ENCODE results near the gene RPS16.

RPS16 gene

DNA sequence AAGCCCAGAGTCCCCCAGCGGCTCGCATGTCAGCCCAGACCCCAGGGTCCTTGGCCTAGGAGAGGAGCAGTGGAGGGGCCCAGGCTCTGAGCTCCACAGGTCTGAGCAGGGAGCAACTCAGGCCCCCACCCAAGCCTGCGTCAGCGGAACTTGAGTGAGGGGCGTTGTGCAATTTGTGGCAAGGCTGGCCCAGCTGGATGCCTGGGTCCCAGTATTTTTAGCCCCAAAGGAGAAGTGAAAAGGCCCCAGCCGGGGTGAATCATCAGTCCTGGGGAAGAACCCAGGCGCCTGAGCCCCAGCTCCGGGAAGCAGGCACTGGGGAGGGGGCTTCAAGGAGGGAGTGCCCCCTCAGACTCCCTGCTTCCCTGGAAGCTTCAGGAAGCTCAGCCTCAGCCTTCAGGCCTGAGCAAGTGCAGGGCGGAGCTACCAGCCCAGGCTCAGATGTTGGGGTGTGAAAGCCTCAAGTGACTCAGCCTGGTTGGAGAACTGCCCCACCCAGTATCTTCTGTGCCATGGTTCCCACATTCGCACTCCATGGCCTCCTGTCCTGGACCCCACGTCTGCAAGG, 37.4 kb downstream of the RPS16 start:
- no peak overlapping the region for H3K4me3 ChIP-seq (ENCODE audit: low read depth, low read length)
- no peak for TF ChIP-seq CTCF (IDR thresholded peaks at IDR 0.05; ENCODE audit: borderline replicate concordance, insufficient read depth, low read depth, low read length)

GRCh38 chr19:39397360-39398296, 38.1 kb downstream of the RPS16 start:
- no peak overlapping the region for H3K4me3 ChIP-seq (ENCODE audit: low read depth, low read length)
- TF ChIP-seq CTCF (IDR thresholded peaks at IDR 0.05; ENCODE audit: borderline replicate concordance, insufficient read depth, low read depth, low read length): peak; percentile 100

DNA sequence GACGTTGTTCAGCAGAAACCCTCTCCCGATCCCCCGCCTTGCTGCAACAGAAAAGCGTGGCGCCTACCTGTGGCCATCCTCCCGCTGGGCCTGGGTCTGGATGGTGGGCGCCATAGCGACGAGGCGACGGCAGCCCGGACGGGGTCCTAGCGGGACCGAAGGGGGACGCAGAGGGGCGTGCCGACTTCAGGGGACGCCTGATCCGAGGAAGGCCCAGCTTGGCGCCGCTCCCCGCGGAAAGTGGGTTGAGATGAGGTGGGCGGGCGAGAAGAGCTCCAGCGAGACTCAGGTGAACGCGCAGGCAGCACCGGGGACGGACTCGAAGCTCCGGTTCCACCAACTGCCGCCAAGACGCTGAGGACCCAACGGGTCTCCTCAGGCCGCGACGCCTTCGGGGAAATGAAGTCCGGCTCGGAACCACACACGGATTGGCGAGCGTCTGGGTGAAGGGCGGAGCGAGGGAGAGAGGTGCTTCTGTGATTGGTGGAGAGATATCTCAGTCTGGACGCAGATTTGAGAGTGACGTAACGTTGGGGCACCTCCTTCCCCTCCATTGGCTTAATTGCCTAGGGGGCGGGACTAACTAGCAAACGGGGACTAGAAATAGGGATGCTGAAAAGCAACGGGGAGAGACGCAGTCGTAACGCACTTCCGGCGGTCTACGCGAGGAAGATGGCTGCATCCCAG, 44.9 kb downstream of the RPS16 start, which contains the start of the genes MED29 and PAF1:
Gene MED29 (plus strand): TSS at position 628 of the 687 bp plus-strand sequence. CDS start 45 bp downstream, at position 673.
Gene PAF1 (minus strand): TSS at position 356 of the 687 bp plus-strand sequence. CDS start 242 bp downstream, at position 114.
- H3K4me3 ChIP-seq (ENCODE audit: low read depth, low read length): peak within 1 kb of the TSS; percentile 96
- TF ChIP-seq CTCF (IDR thresholded peaks at IDR 0.05; ENCODE audit: borderline replicate concordance, insufficient read depth, low read depth, low read length): no peak

DNA sequence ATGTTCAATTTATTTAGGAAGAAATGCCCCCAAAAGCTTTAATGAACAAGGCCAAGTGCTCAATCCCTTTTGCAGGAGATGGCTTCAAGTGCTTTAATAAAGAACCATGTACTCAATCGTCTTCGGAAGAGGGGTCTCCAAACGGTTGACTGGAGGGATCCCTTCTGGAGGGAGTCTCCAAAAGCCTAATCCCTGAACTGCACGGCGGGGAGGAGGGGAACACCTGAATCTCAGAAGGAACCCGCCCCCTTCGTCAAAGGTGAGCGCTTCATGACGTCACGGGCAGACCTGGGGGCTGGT, 45.3 kb downstream of the RPS16 start:
- TF ChIP-seq CTCF (IDR thresholded peaks at IDR 0.05; ENCODE audit: borderline replicate concordance, insufficient read depth, low read depth, low read length): no peak
- peak overlapping the region; percentile 85 for H3K4me3 ChIP-seq (ENCODE audit: low read depth, low read length)

DNA sequence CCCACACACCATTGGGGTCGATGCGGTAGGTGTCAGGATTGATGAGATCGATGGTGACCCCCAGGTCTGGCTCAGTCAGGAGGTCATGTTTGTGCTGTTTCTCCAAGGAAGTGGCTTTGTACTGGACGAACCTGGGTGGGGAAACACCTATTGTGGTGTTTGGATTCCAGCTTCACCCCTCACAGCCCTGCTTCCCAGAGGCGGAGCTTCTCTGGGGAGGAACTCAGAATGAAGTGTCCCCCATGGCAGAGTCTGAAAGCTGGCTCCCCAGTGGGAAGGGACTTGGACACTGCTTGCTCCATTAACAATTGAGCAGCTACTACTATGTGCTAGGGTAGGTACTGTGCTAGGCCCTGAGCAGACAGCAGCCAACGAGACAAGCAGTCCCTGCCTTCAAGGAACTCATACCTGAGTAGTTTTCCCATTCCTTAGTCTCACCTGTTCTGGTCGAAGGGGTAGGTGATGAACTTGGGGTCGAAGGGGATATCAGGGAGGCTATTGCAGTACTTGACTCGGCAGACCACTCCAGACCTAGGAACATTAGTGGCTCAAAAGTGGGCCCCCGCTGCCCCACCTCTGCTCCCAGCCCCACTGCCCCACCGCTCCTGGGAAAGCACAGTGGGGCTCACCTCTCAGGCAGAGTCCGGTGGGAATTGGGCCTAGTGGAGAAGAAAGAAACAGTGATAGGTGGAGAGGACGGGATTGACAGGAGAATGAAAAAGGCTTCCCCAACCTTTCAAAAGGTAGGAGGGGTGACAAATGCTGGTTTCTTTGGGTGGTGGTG, 45.9 kb downstream of the RPS16 start:
- no peak for TF ChIP-seq CTCF (IDR thresholded peaks at IDR 0.05; ENCODE audit: borderline replicate concordance, insufficient read depth, low read depth, low read length)
- peak overlapping the region; percentile 85 for H3K4me3 ChIP-seq (ENCODE audit: low read depth, low read length)

GRCh38 chr19:39388657-39389056, 47.1 kb downstream of the RPS16 start:
- H3K4me3 ChIP-seq (ENCODE audit: low read depth, low read length): no peak overlapping the region
- TF ChIP-seq CTCF (IDR thresholded peaks at IDR 0.05; ENCODE audit: borderline replicate concordance, insufficient read depth, low read depth, low read length): no peak

All from GM12875 (cell line).